Stimulated activated CD4-positive, alpha-beta T cell treated with anti-CD3 and anti-CD28 coated beads, Interleukin-12 subunit alpha, Interleukin-12 subunit beta, amount 100 ng/mL, for 24 hours (primary cell): Measurements from ENCODE around the gene HCAR3.

Experiments used
- DNase-seq, 2 experiments: peaks; one replicate each; pipeline ENCODE4 v3.0.0-alpha.2; 2020; ENCODE audit warnings: low read depth in 2 of 2

Gene HCAR3

DNA sequence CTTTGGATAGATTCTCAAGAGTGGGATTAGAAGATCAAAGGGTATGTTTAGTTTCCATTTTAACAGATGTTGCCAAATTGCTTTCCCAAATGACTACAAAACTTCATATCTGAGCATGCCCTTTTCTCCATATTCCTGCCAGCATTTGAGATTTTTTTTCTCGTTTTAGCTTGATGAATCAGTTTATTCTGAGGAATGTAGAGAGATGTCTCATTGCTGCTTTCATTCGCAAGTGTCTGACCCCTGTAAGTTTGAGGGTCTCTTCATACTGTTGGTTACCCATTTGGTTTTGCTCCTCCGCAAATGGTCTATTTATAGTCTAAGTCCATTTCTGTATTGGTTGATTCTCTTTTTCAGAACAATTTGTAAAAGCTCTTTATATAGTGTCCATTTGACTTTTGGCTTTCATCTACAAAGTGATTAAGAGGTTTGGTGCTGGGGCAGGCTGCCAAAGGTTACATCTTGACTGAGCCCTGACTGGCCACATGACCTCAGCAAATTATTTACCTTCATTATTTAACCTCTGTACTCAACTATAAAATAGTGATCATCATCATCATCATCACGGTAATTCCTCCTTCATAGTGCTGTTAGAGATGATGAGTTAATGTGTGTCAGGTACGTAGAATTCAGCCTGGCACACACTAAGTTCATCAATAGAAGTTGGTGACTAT, 47.1 kb downstream of the HCAR3 start:
- DNase-seq = no peak

DNA sequence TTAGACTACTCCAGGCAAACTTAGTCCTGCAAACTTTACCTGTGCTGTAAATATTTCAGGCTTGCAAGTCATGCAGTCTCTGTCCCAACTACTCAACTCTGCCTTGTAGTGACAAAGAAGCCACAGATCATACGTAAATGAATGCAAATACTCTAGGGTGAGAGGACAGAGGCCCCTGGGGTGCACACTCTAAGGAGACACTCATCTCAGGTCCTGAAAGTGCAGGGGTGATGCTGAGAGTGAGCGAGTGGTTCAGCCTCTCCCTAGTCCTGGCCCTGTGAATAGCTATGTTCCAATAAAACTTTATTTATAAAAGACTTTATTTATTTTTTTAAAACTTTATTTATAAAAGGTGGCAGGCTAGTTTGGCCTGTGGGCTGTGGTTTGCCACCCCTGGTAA, 48.3 kb downstream of the HCAR3 start:
- DNase-seq = no peak

DNA sequence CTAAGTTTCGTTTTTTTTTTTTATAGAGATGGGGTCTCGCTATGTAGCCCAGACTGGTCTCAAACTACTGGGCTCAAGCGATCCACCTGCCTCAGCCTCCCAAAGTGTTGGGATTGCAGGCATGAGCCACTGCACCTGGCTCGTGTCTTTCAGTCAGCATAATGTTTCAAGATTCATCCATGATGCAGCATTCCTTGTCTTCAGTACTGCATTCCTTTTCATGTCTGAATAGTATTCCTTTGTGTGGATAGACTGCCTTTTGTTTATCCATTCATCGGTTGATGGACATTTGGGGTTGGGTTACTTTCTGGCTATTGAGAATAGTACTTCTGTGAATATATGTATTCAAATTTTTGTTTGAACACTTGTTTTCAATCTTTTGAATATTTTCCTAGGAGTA, 50.9 kb downstream of the HCAR3 start:
- DNase-seq = no peak

- DNase-seq = no peak
These were observed 51.3 kb downstream of the HCAR3 start for GRCh38 chr12:122665349-122665748.
